GM12892 (cell line): Measurements from ENCODE around the gene ARHGEF11.

Source experiments
- POLR2A ChIP-seq: IDR thresholded peaks from 2 replicates; pipeline ENCODE4 v1.6.1; 2011; ENCODE audit warnings: low read depth, low read length, control low read depth
- POLR2AphosphoS5 ChIP-seq: IDR thresholded peaks from 2 replicates; pipeline ENCODE4 v1.6.1; 2011; ENCODE audit warnings: low read depth, low read length, control low read depth

- TF ChIP-seq POLR2A (no peak), POLR2AphosphoS5 (no peak)
Measured at GRCh38 chr1:156911577-156912298, 133.8 kb downstream of the ARHGEF11 start.
